Prostate gland (tissue), 2 donors: ENCODE results near the gene RNF121.

ENCODE experiments used
- POLR2A ChIP-seq: fragments of 450-650 bp; IDR thresholded peaks from one replicate; pipeline ENCODE4 v1.6.1; 2016; ENCODE audit warnings: antibody characterized with exemption, mild to moderate bottlenecking
- POLR2AphosphoS5 ChIP-seq: sonication (generic); formaldehyde crosslinking; IDR thresholded peaks from one replicate; pipeline ENCODE4 v1.6.1; 2017; ENCODE audit warnings: antibody characterized with exemption
- TF ChIP-seq, protein P1 (sequence below), 4 experiments: fragments of 200-600 bp in 2 of 4; fragments of 450-650 bp in 2 of 4; sonication (generic) in 2 of 4; IDR thresholded peaks; 1 replicate in 3 of 4; 2 replicates in 1 of 4; pipeline ENCODE4 v1.5.1; 2016 to 2019; ENCODE audit warnings: antibody characterized with exemption in 4 of 4, mild to moderate bottlenecking in 2 of 4, moderate library complexity in 2 of 4

DNA sequence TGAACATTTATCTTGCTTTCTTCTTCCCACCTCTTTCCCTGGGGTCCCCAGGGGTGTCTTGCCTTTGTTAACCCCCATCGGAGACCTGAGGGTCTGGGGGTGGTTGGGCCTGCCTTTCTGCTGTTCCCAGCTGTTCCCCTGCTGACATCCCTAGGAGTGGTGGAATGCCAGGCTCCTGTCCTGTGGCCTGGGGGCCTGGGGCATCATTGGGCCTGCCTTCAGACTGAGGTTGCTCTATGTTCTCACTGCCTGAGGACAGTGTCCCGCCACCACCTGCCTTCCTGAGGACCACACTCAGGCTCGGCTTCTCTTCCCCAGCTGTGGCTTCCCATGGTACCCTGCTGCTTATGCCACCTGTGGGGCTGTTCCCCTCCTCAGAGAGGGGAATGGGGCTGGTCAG is 68.7 kb downstream of the RNF121 start:
- TF ChIP-seq POLR2AphosphoS5, result no peak
- TF ChIP-seq, protein P1, sequence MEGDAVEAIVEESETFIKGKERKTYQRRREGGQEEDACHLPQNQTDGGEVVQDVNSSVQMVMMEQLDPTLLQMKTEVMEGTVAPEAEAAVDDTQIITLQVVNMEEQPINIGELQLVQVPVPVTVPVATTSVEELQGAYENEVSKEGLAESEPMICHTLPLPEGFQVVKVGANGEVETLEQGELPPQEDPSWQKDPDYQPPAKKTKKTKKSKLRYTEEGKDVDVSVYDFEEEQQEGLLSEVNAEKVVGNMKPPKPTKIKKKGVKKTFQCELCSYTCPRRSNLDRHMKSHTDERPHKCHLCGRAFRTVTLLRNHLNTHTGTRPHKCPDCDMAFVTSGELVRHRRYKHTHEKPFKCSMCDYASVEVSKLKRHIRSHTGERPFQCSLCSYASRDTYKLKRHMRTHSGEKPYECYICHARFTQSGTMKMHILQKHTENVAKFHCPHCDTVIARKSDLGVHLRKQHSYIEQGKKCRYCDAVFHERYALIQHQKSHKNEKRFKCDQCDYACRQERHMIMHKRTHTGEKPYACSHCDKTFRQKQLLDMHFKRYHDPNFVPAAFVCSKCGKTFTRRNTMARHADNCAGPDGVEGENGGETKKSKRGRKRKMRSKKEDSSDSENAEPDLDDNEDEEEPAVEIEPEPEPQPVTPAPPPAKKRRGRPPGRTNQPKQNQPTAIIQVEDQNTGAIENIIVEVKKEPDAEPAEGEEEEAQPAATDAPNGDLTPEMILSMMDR (IDR thresholded peaks at IDR 0.05), result no peak
- no peak for TF ChIP-seq POLR2A
